ENCODE data around the gene VPS8. TPM values are rescaled to one million over a fixed set of nuclear protein-coding genes. Genes with fewer than 3 reads are reported as not detected.
A peak's percentile ranks its signal among the peaks of the same experiment; 100 is the strongest.

VPS8 gene
- total and polyA plus RNA-seq, 2 of the 8 experiments (the other 6 are each of a cell fraction or from before 2014, with no cell fraction given), result 13.0 to 41.0 TPM

DNA sequence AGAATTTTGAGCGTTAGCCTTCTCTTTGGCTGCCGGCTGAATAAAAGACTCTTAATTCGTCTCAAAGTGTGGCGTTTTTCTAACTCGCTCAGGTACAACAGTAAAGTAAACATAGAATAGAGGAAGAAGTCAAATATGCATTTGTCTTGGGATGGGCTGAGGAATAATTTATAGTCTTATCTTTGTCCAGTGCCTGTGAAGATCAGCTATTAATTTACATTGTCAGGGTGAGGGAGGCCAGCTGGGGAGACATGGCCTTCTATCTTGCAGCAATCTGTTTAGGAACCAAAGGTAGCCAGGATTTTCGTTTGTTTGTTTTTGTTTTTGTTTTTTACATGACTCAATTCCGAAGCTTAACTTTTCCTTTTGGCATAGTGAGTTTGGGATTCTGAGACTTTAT is 100.2 kb downstream of the VPS8 start:
- TF ChIP-seq GABPA (IDR thresholded peaks at IDR 0.05; ENCODE audit: borderline replicate concordance, insufficient read depth, low read length), result no peak
- no peak for TF ChIP-seq SAP30 (IDR thresholded peaks at IDR 0.05; ENCODE audit: insufficient read depth, insufficient replicate concordance, low read length)
- no peak for TF ChIP-seq EGR1 (IDR thresholded peaks at IDR 0.05; ENCODE audit: borderline replicate concordance, low read depth, low read length)
- no peak for TF ChIP-seq SIX5 (IDR thresholded peaks at IDR 0.05; ENCODE audit: low read depth, low read length)
- no peak for TF ChIP-seq POLR2AphosphoS5 (IDR thresholded peaks at IDR 0.05; ENCODE audit: low read depth, low read length)
- no peak for TF ChIP-seq NRF1 (IDR thresholded peaks at IDR 0.05; ENCODE audit: low read depth, low read length)
- no peak for TF ChIP-seq JUN (IDR thresholded peaks at IDR 0.05; ENCODE audit: low read depth, low read length)
- no peak for TF ChIP-seq BACH1 (IDR thresholded peaks at IDR 0.05; ENCODE audit: low read length)
- TF ChIP-seq, protein P1, sequence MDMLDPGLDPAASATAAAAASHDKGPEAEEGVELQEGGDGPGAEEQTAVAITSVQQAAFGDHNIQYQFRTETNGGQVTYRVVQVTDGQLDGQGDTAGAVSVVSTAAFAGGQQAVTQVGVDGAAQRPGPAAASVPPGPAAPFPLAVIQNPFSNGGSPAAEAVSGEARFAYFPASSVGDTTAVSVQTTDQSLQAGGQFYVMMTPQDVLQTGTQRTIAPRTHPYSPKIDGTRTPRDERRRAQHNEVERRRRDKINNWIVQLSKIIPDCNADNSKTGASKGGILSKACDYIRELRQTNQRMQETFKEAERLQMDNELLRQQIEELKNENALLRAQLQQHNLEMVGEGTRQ (IDR thresholded peaks at IDR 0.05; ENCODE audit: low read length), result no peak
- no peak for TF ChIP-seq RFX5 (IDR thresholded peaks at IDR 0.05; ENCODE audit: borderline replicate concordance, low read depth, low read length)
- no peak for TF ChIP-seq SRF (IDR thresholded peaks at IDR 0.05; ENCODE audit: low read depth, low read length)
- TF ChIP-seq ASH2L (IDR thresholded peaks at IDR 0.05; ENCODE audit: low read length), result no peak
- H4K8ac ChIP-seq (ENCODE audit: extremely low read depth, insufficient read depth, low read length), result no peak overlapping the region
- no peak overlapping the region for H3K56ac ChIP-seq (replicated peaks; ENCODE audit: insufficient read length, low read depth, low read length)
- H4K91ac ChIP-seq (replicated peaks; ENCODE audit: insufficient read length, low read length), result no peak overlapping the region
- H3K79me2 ChIP-seq (ENCODE audit: control insufficient read depth in 1 of 2, insufficient read depth in 2 of 2, low read length in 2 of 2), result no peaks in the 10 kb centered on the region
- 49% methylated on average over 7 of the region's 7 CpGs; no CpG with 5 or more reads in 1 of the 2 experiments for WGBS, 2 experiments (ENCODE audit: extremely low coverage in 1 of 2, insufficient coverage in 1 of 2, insufficient read length in 1 of 2, insufficient replicate concordance in 2 of 2, low coverage in 1 of 2, low lambda C conversion rate in 2 of 2, missing lambda C conversion rate in 1 of 2)
- no peak overlapping the region for H3K18ac ChIP-seq (ENCODE audit: extremely low read depth, low read length)
- no peak overlapping the region for H3K27ac ChIP-seq (ENCODE audit: low read depth, low read length)
- H3K4me2 ChIP-seq (ENCODE audit: insufficient read depth in 1 of 2, low read depth in 2 of 2, low read length in 2 of 2), result peak overlapping the region; percentile 62 to 73; a peak in 3 of 4 replicates
- no peak overlapping the region for H3K4ac ChIP-seq (replicated peaks; ENCODE audit: insufficient read length, low read depth, low read length)
- CTCF ChIA-PET (ENCODE audit: partially characterized antibody), result interaction anchor here (1.1 to 1.7 kb wide), 3 partner anchors 9 to 25 kb away, joined by 3 to 4 read pairs (median 4); no protein-coding TSS in a partner anchor
- H2BK12ac ChIP-seq (ENCODE audit: low read depth, low read length), result no peak overlapping the region
- H3K9me3 ChIP-seq (ENCODE audit: insufficient read depth in 2 of 2, low read depth in 1 of 2, low read length in 1 of 2), result no peaks in the 10 kb centered on the region
- no peak overlapping the region for H2BK120ac ChIP-seq (replicated peaks; ENCODE audit: low read depth, low read length)
- POLR2A ChIA-PET (ENCODE audit: partially characterized antibody), result interaction anchor here (1.0 to 1.5 kb wide), 2 partner anchors 12 to 14 kb away, joined by 3 to 4 read pairs; no protein-coding TSS in a partner anchor
- no peak overlapping the region for H2AK5ac ChIP-seq (ENCODE audit: low read depth, low read length)
- H4K5ac ChIP-seq (ENCODE audit: insufficient read length, low read depth, low read length), result no peak overlapping the region
- peak overlapping the region; percentile 73; the same call in 1 of the 2 replicates for H2BK20ac ChIP-seq (ENCODE audit: low read length)
- no peaks in the 10 kb centered on the region for H3K27me3 ChIP-seq (replicated peaks in 1 of 4; ENCODE audit: control insufficient read depth in 3 of 4, extremely low read depth in 1 of 4, insufficient read depth in 3 of 4, low read length in 3 of 4)
- peaks cover 19 to 41% (median 29%) of the 10 kb centered on the region in 4 experiments for H3K4me1 ChIP-seq (replicated peaks in 1 of 4; ENCODE audit: control insufficient read depth in 3 of 4, insufficient read depth in 4 of 4, low read length in 3 of 4)
- H3K36me3 ChIP-seq (ENCODE audit: control insufficient read depth in 2 of 4, insufficient read depth in 4 of 4, low read length in 3 of 4), result no peaks in the 10 kb centered on the region; a peak in 2 of 8 replicates
- no peak overlapping the region for H3K9ac ChIP-seq (replicated peaks in 1 of 4; ENCODE audit: extremely low read depth in 1 of 4, low read depth in 3 of 4, low read length in 3 of 4)
- H3K23ac ChIP-seq (ENCODE audit: insufficient read length), result no peak overlapping the region
- H3K79me1 ChIP-seq (ENCODE audit: low read depth, low read length), result no peaks in the 10 kb centered on the region
- no peak overlapping the region for H2BK5ac ChIP-seq (ENCODE audit: low read depth, low read length)
- no peak overlapping the region for H2AFZ ChIP-seq (ENCODE audit: low read length)
- DNase-seq (ENCODE audit: low read depth in 1 of 2, low spot score in 2 of 2) (no peak), FAIRE-seq (no peak)
- H4K20me1 ChIP-seq (replicated peaks in 1 of 2; ENCODE audit: control insufficient read depth in 1 of 2, insufficient read depth in 2 of 2, low read length in 2 of 2), result no peaks in the 10 kb centered on the region
- no peak overlapping the region for H2BK15ac ChIP-seq (ENCODE audit: low read length)
- H3K23me2 ChIP-seq (ENCODE audit: low read depth, low read length), result no peaks in the 10 kb centered on the region
- H3K4me3 ChIP-seq (ENCODE audit: extremely low read depth in 1 of 4, insufficient read depth in 2 of 4, low read depth in 3 of 4, low read length in 4 of 4), result peak overlapping the region in 1 of 4 experiments; percentile 43; a peak in 1 of 8 replicates
- H3K14ac ChIP-seq (ENCODE audit: insufficient read length), result no peak overlapping the region
